HFF-Myc (cell line): ENCODE results near the gene DIRAS1.

ENCODE experiments used
- DNase-seq: peaks from one replicate; pipeline ENCODE4 v3.0.0-alpha.2; 2011; ENCODE audit warnings: low read depth; ENCODE audit errors: extremely low read depth
- H3K4me3 ChIP-seq: replicated peaks from 2 replicates; pipeline ENCODE4 v1.5.1; 2011; ENCODE audit warnings: low read depth, mild to moderate bottlenecking, control low read depth, low read length
- TF ChIP-seq, protein P1 (sequence below): IDR thresholded peaks from 2 replicates; pipeline ENCODE4 v1.5.1; 2012; ENCODE audit warnings: mild to moderate bottlenecking, low read depth, low read length, control low read depth; ENCODE audit errors: missing control alignments

The DIRAS1 gene

DNA sequence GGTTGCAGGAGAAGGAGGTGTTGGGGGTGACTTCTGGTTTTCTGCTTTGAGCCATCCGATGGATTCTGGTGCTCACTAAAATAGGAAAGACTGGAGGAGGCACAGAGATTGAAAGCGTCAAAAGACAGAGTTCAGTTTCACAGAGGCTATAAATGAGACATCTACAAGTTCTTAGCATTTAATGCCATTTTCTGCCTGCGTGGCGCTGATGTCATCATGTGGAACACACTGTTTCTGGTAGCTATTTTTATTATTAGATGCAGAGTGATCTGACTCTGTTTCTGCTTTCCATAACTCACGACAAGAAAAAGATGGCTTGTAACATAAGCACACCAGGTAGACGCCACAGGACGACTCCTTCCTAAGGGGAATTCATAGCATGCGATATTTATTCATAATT is 21.9 kb upstream of the DIRAS1 start:
- no peak for DNase-seq
- no peak overlapping the region for H3K4me3 ChIP-seq
- TF ChIP-seq, protein P1, sequence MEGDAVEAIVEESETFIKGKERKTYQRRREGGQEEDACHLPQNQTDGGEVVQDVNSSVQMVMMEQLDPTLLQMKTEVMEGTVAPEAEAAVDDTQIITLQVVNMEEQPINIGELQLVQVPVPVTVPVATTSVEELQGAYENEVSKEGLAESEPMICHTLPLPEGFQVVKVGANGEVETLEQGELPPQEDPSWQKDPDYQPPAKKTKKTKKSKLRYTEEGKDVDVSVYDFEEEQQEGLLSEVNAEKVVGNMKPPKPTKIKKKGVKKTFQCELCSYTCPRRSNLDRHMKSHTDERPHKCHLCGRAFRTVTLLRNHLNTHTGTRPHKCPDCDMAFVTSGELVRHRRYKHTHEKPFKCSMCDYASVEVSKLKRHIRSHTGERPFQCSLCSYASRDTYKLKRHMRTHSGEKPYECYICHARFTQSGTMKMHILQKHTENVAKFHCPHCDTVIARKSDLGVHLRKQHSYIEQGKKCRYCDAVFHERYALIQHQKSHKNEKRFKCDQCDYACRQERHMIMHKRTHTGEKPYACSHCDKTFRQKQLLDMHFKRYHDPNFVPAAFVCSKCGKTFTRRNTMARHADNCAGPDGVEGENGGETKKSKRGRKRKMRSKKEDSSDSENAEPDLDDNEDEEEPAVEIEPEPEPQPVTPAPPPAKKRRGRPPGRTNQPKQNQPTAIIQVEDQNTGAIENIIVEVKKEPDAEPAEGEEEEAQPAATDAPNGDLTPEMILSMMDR: no peak

- H3K4me3 ChIP-seq: no peak overlapping the region
- TF ChIP-seq, protein P1: no peak
- DNase-seq: no peak
Observed at GRCh38 chr19:2740314-2740656, 19.1 kb upstream of the DIRAS1 start.

GRCh38 chr19:2739602-2740313 is 18.6 kb upstream of the DIRAS1 start, which contains the start of gene SLC39A3:
Gene SLC39A3, minus strand, starts transcription at chr19:2740017. Its CDS starts 2,760 bp downstream, at chr19:2737257.
- peak within 1 kb of the TSS; percentile 78 for H3K4me3 ChIP-seq
- DNase-seq: peak; percentile 97
- TF ChIP-seq, protein P1: no peak

DNA sequence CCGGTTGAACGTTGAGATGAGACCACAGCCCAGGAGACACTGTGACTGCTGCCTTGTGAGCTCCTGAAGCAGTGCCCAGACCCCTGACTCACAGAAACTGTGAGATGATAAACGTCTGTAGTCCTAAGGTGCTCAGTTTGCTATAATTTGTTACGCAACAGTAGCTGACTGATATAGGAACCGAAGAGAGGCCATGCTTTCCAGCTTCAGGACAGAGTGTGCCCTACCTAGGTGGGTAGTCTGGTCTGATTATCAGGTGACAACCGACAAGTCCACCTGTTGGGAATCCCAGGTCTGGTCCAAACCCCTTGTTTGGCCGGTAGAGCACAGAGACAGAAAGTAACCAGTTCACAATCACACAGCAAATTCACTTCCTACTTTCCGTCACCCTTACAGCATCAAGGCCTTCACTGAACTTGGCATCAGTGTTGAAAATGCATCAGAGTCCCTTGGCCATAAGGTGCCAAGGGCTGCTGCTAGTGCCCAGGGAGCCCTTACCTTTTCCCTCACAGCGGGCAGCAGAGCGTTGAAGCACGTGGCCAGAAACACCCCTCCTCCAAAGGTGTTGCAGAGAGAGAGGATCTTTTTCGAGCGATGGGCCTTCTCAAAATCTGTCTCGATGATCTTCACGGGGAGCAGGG is 15.5 kb upstream of the DIRAS1 start:
- DNase-seq: no peak
- TF ChIP-seq, protein P1: no peak
- no peak overlapping the region for H3K4me3 ChIP-seq

DNA sequence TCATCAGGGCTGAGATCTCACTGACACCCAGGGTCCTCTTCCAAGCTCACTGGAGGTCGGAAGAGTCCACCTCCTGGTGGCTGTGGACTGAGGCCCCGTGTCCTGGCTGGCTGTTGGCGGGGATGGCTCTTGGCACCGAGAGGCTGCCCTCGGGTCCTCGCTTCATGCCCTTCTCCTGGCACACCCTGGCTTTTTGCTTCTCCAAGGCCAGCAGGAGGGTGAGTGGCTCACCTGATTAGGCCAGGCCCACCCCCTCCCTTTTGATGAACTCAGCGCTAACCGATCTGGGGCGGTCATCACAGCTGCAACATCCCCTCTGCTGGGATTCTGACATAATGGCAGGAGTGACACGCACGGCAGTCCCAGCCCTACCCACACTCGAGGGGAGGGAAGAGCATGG is 14.2 kb upstream of the DIRAS1 start:
- TF ChIP-seq, protein P1: no peak
- no peak for DNase-seq
- H3K4me3 ChIP-seq: no peak overlapping the region

GRCh38 chr19:2734589-2735288 is 13.6 kb upstream of the DIRAS1 start:
- H3K4me3 ChIP-seq: no peak overlapping the region
- TF ChIP-seq, protein P1: no peak
- no peak for DNase-seq
